ENCODE data around the gene SYT17. TPM values are rescaled to one million over a fixed set of nuclear protein-coding genes. Genes with fewer than 3 reads are reported as not detected.

Gene SYT17
- total RNA-seq, 1 experiment from 2014 or later: 10.3 TPM

DNA sequence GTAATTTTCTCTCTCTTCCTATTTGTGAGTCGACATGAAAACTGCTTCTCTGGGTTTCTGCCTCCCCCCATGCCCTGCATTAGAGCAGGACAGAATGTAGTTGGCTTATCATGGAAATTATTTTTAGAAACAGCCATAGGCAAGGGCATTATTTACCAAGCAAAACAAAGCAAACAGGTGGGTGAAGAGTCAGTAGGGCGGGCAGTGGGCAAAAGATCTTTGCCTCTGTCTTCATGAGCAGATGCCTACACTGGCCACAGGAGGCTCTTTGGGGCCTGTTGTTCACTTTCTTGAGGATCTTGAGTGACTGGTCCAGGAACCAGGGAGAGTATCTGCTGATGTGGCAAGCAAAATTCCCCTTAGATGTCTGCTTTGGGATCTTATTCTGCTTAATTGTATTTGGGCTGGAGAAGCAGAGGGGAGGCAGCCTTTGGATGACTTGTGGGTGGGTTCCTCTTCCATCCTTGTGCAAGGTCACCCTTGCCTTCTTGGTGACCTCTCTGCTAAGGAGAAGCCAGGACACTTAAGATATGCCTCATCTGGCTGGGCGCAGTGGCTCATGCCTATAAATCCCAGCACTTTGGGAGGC, 75.0 kb downstream of the SYT17 start:
- ATAC-seq (peak; percentile 49; the same call in 1 of the 2 replicates), DNase-seq (ENCODE audit: low read depth, low spot score) (no peak)
- Histone ChIP-seq H3K9me2 (ENCODE audit: insufficient read depth) (no peaks in the 10 kb centered on the region), H3K4me1 (ENCODE audit: control insufficient read depth in 1 of 2, insufficient read depth in 2 of 2, low read length in 2 of 2) (no peaks in the 10 kb centered on the region), H3K9me3 (ENCODE audit: control insufficient read depth in 1 of 2, insufficient read depth in 1 of 2, low read depth in 1 of 2, low read length in 2 of 2) (no peaks in the 10 kb centered on the region), H2AFZ (ENCODE audit: low read depth, low read length, poor library complexity, severe bottlenecking) (no peak overlapping the region), H3K27me3 (ENCODE audit: insufficient read depth, low read length) (no peaks in the 10 kb centered on the region), H3K27ac (ENCODE audit: low read depth, low read length) (no peak overlapping the region), H3K79me2 (ENCODE audit: insufficient read depth, low read length) (no peaks in the 10 kb centered on the region), H3K9ac (ENCODE audit: low read length) (no peak overlapping the region), H4K20me1 (ENCODE audit: insufficient read depth) (no peaks in the 10 kb centered on the region), H3K4me2 (ENCODE audit: low read length) (no peak overlapping the region), H3K4me3 (replicated peaks in 1 of 2; ENCODE audit: low read depth in 1 of 2, low read length in 2 of 2) (no peak overlapping the region), H3K36me3 (ENCODE audit: control insufficient read depth in 1 of 2, insufficient read depth in 2 of 2, low read length in 2 of 2) (no peaks in the 10 kb centered on the region)
- ChIA-PET CTCF (no interaction called here), RAD21 (ENCODE audit: low non-redundant PET in 1 of 2, low total read pairs in 2 of 2, uncharacterized antibody in 2 of 2, unreplicated experiment in 2 of 2) (no interaction called here), POLR2A (no interaction called here)
- no TSS peak for BruUV-seq (replicated peaks)
- no peak for TF ChIP-seq FOSL1 (IDR thresholded peaks at IDR 0.05; ENCODE audit: low read depth)
- intact Hi-C loops (cut with micrococcal nuclease): no loop called here

DNA sequence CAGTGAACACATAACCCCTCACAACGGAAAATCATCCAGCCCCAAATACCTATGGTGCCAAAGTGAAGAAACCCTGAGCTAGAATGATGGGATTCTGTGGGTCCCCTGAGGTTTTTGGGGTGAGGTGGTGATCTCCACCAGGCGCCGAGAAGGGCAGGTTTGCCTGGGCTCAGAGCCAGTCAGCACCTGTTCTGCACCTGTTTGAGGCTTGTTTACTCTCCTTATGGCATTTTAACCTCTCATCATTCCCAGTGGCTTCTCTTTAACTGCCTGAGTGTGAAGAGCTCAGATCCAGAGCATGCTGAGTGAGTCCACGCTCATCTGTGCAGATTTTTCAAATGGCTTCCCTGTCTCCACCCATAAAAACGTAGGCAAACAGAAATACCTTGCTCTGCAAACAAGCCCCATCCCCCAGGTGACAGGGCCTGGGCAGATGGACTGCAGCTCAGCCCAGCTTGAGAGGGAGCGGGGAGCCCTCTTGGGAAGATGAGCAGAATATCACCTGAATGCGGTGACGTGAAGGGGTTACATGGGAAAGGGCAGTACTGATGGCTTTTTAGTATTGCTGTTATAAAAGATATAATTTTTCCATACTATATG, 77.4 kb downstream of the SYT17 start:
- no peak for ATAC-seq
- BruUV-seq (replicated peaks): no TSS peak
- CTCF ChIA-PET: no interaction called here

More for the DNA sequence above, 77.4 kb downstream of the SYT17 start:
- TF ChIP-seq CBX3 (IDR thresholded peaks at IDR 0.05; ENCODE audit: low read depth): no peak
- TF ChIP-seq, protein P1, sequence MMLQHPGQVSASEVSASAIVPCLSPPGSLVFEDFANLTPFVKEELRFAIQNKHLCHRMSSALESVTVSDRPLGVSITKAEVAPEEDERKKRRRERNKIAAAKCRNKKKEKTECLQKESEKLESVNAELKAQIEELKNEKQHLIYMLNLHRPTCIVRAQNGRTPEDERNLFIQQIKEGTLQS (IDR thresholded peaks at IDR 0.05): no peak
- TF ChIP-seq TCF7L2 (IDR thresholded peaks at IDR 0.05; ENCODE audit: borderline replicate concordance, extremely low read depth, insufficient read depth, insufficient read length): no peak
- TF ChIP-seq JUND (IDR thresholded peaks at IDR 0.05): no peak
- Histone ChIP-seq H3K4me2 (ENCODE audit: low read length) (no peak overlapping the region), H2AFZ (ENCODE audit: low read depth, low read length, poor library complexity, severe bottlenecking) (no peak overlapping the region), H3K27ac (ENCODE audit: low read depth, low read length) (no peak overlapping the region), H3K9me3 (ENCODE audit: control insufficient read depth in 1 of 2, insufficient read depth in 1 of 2, low read depth in 1 of 2, low read length in 2 of 2) (no peaks in the 10 kb centered on the region), H4K20me1 (ENCODE audit: insufficient read depth) (no peaks in the 10 kb centered on the region), H3K27me3 (ENCODE audit: insufficient read depth, low read length) (no peaks in the 10 kb centered on the region), H3K79me2 (ENCODE audit: insufficient read depth, low read length) (no peaks in the 10 kb centered on the region), H3K9me2 (ENCODE audit: insufficient read depth) (no peaks in the 10 kb centered on the region), H3K36me3 (ENCODE audit: control insufficient read depth in 1 of 2, insufficient read depth in 2 of 2, low read length in 2 of 2) (no peaks in the 10 kb centered on the region), H3K4me1 (ENCODE audit: control insufficient read depth in 1 of 2, insufficient read depth in 2 of 2, low read length in 2 of 2) (no peaks in the 10 kb centered on the region), H3K4me3 (replicated peaks in 1 of 2; ENCODE audit: low read depth in 1 of 2, low read length in 2 of 2) (no peak overlapping the region), H3K9ac (ENCODE audit: low read length) (no peak overlapping the region)
- ChIA-PET POLR2A (no interaction called here), RAD21 (ENCODE audit: low non-redundant PET in 1 of 2, low total read pairs in 2 of 2, uncharacterized antibody in 2 of 2, unreplicated experiment in 2 of 2) (no interaction called here)
- DNase-seq (ENCODE audit: low read depth, low spot score): no peak
- intact Hi-C loops (cut with micrococcal nuclease): no loop called here
